HG03196 (cell line): ENCODE results near the gene ATP6V0B.

Source experiments
- ATAC-seq: cut with Tn5 transposase; IDR thresholded peaks from one replicate; pipeline ENCODE4 v1.9.1; 2021; ENCODE audit not compliant: unreplicated experiment

The ATP6V0B gene

DNA sequence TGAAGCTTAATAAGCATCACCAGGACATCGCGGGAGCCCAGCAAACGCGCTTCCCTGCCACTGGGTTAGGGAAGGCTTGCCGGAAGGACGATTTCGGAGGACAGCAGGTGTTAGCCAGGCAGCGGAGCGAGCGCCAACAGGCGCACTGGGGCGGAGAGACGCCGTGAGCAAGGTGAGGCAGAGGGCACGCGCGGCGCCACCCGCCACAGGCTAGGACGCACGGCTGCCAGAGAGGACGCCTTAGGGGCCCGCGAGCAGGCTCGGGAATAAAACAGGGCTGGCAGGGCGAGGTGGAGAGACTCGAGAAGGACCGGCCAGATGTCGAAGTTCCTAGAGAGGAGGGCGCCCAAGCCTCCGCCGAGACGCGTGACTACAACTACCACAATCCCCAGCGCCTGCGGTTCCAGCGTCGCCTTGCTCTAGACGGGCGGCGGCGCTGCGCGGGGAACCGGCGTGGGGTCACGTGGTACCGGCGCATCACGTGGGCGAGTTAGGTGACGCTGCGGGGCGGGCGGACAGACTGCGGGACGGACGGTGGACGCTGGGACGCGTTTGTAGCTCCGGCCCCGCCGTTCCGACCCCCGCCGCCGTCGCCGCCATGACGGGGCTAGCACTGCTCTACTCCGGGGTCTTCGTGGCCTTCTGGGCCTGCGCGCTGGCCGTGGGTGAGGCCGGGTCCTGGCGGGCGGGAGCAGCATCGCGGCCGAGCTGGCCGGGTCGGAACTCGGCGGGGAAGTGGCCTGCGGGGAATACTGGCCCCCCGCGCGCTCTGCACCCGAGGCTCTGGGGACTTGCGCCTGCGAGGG, at the start of gene ATP6V0B:
Gene ATP6V0B (plus strand): TSS at position 518 of the 806 bp plus-strand sequence. CDS start 81 bp downstream, at position 599.
- ATAC-seq, result peak; percentile 49

DNA sequence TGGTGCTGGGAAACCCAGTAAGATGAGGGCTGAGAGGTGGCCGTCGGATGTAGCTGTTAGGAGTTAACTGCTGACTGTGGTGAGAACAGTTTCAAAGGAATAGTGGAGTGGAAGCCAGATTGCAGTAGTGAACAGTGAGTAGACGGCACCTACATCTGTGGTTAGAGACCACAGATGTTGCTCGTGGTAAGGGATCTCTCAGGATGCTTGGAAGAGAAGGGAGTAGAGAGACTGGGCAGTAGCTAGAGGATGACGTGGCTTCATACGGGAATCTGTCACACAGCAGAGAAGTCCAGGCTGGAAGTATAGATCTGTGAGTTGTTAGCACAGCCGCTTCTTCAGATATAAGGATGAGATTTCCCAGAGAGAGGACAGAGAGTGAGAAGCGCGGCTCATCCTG, 48.9 kb upstream of the ATP6V0B start:
- ATAC-seq, result no peak

DNA sequence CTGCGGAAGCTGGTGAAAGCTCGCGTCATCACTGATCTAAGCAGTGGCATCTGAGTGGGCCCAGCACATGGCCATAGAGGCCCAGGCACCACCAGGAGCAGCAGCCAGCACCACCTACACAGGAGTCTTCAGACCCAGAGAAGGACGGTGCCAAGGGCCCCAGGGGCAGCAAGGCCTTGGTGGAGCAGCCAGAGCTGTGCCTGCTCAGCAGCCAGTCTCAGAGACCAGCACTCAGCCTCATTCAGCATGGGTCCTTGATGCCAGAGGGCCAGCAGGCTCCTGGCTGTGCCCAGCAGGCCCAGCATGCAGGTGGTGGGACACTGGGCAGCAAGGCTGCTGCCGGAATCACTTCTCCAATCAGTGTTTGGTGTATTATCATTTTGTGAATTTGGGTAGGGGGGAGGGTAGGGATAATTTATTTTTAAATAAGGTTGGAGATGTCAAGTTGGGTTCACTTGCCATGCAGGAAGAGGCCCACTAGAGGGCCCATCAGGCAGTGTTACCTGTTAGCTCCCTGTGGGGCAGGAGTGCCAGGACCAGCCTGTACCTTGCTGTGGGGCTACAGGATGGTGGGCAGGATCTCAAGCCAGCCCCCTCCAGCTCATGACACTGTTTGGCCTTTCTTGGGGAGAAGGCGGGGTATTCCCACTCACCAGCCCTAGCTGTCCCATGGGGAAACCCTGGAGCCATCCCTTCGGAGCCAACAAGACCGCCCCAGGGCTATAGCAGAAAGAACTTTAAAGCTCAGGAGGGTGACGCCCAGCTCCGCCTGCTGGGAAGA, 44.4 kb upstream of the ATP6V0B start:
- ATAC-seq, result no peak

DNA sequence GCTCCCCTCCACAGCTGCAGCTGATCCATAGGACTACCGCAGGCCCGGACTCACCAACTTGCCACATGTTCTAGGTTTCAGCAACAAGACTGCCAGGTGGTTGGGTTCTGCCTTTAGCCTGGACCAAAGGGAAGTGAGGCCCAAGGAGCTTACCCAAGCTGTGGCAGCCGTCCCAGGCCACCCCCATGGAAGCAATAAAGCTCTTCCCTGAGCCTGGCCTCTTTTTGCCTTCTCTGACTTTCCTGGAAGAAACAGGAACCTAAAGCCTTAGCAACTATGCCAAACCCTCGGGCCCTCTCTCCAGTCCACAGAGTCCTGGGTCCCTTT, 43.8 kb upstream of the ATP6V0B start:
- ATAC-seq, result no peak

DNA sequence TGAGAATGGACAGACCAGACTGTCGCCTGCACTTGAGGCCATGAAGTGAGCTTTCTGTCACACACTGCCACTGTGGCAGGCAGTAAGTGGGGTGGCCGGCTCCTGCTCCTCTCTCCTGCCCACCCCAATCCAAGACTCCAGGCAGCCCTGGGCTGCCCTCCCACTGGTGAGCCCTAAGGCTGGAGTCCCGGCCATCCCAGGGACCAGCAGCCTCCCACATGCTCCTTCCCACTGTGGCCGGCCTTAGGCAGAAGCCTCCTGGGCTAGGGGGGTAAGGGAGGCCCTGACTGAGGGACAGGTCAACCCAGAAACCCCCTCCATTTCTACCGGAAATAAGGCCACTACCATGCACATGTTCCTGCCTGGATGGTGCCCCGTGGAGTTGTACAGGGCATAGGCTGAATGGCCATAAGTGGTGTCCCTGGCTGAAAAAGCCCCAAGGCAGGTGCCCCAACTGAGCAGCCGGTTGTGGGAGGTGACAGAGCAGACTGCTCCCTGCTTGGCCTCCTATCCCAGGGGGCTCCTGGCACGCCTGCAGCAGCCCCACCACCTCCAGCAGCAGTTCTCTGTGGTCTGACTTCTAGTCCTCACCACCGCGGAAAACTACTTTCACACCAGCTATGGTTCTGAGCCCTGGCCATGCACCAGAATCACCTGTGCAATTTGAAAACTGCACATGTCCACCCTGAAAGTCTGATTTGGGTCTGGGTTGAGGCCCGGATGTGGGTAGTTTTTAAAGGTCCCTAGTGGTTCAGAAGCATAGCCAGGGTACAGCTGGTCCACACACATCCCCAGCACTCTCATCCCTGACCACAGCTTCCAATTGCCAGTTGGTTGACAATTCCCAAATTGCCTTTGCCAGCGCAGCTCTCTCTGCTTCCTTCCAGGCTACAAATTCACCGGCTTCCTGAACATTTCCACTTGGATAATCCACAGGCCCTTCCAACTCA, 42.8 kb upstream of the ATP6V0B start:
- ATAC-seq, result no peak

DNA sequence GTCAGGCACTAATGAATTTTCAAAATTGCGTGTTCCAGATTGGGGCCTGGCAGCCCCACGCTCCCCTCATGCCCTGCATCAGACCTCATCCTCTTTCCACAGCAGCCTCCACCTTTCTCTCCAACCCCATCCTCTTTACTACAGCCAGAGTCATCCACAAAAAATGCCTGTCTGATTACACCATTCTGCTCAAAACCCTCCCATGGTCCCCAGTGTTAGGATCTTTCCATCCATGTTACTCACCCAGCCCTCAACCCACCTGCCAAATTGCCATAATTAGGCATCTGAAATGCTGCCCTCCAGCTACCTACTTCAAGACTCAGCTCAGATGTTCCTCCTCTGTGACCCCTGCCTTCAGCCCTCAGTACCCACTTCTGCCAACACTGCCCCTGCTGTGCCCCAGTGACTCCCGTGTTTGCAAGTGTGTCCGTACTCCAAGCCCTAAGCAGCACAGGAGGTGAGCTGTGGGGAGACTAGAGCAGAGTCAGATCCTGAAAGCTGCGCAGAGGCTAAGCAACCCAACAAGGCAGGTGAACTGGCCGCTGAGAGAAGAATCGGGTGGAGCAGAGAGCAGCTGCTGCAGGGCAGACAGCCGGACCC, 41.9 kb upstream of the ATP6V0B start:
- no peak for ATAC-seq

DNA sequence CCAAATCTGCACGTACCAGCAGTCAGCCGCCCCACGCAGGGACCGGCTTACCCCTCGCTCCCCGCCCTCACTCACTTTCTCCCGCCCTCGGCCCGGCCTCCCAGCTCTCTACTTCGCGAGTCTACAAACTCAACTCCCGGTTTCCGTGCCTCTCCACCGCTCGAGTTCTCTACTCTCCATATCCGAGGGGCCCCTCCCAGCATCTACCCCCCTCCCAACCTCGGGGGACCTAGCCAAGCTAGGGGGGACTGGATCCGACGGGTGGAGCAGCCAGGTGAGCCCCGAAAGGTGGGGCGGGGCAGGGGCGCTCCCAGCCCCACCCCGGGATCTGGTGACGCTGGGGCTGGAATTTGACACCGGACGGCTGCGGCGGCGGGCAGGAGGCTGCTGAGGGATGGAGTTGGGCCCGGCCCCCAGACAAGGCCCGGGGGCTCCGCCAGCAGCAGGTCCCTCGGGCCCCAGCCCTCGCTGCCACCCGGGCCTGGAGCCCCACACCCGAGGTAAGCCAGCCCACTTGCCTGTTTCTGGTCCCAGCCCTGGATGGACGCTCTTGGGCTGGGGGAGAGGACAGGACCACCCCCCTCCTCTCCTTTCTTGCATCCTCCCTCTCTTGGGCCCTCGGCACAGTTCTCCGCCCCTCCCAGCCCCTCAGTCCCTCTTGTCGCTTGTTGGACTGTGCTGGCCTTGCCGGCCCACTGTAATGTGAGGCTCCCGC, 41.2 kb upstream of the ATP6V0B start, which contains the start of gene ARTN:
Gene ARTN (plus strand): TSS at position 416 of the 715 bp plus-strand sequence. CDS start 1,856 bp downstream, outside the sequence.
- no peak for ATAC-seq

DNA sequence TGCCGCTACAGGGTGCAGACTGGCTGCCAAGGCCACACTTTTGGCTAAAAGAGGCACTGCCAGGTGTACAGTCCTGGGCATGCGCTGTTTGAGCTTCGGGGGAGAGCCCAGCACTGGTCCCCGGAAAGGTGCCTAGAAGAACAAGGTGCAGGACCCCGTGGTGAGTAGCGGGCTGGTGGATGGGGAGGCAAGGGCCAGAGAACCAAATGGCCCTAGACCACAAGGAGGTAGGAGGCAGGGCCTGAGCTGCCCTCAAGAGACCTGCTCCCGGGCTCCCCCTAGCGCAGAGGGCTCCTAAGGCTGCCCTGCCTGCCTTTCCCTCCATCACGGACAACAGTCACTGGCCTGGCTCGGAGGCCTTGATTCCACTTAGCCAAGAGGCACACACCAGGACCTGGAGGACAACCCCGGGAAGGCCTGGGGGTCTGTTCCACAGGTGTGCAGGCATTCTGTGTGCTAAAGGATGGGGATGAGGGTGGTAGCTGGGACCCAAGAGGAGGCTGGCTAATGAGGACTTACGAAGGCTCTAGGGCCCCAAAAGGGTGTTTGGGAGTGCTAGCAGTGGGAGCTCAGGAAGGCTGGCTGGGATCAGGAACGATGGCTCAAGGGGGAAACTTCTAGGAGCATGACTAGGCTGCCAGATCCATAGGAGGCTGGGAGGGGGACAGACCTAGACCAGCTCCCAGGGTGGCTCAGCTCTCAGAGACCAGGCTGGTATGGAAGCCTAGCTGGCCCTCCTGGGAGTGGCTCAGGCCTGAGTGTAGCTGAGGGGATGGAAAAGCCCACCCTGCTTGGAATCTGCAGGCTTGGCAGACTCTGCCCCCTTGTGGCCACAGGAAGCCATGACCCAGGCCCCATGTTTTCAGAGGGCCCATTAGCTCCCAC, 40.4 kb upstream of the ATP6V0B start:
- no peak for ATAC-seq

DNA sequence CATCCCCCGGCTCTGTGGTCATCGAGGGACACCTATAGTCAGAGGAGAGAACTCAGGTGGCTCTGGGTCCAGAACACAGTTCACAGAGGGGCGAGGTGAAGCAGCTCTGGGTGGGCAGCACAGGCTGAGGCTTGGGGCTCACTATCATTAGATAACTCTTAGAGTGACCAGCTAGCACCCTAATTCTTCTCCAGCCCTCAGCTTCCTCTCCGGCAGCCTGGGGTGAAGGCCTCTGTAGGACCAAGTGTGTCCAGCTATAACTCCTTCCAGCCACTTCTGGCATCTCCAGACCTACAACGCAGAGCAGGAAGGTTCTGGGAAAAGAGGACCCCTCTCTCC, 39.8 kb upstream of the ATP6V0B start:
- ATAC-seq, result no peak

DNA sequence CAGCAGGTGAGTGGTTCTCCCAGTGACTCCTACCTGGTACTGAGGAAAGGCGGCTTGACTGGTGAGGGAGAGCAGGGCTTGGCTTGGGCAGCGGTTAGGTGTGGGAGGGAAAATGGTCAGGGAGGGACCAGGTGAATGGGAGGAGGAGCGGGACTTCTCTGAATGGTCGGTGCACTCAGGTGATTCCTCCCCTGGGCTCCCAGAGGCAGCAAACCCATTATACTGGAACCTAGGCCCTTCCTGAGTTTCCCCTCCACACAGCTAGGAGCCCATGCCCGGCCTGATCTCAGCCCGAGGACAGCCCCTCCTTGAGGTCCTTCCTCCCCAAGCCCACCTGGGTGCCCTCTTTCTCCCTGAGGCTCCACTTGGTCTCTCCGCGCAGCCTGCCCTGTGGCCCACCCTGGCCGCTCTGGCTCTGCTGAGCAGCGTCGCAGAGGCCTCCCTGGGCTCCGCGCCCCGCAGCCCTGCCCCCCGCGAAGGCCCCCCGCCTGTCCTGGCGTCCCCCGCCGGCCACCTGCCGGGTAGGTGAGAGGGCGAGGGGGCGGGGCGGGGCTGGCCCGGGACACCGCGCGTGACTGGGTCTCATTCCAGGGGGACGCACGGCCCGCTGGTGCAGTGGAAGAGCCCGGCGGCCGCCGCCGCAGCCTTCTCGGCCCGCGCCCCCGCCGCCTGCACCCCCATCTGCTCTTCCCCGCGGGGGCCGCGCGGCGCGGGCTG, 38.9 kb upstream of the ATP6V0B start:
- ATAC-seq, result no peak

DNA sequence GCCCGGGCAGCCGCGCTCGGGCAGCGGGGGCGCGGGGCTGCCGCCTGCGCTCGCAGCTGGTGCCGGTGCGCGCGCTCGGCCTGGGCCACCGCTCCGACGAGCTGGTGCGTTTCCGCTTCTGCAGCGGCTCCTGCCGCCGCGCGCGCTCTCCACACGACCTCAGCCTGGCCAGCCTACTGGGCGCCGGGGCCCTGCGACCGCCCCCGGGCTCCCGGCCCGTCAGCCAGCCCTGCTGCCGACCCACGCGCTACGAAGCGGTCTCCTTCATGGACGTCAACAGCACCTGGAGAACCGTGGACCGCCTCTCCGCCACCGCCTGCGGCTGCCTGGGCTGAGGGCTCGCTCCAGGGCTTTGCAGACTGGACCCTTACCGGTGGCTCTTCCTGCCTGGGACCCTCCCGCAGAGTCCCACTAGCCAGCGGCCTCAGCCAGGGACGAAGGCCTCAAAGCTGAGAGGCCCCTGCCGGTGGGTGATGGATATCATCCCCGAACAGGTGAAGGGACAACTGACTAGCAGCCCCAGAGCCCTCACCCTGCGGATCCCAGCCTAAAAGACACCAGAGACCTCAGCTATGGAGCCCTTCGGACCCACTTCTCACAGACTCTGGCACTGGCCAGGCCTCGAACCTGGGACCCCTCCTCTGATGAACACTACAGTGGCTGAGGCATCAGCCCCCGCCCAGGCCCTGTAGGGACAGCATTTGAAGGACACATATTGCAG, 38.2 kb upstream of the ATP6V0B start:
- no peak for ATAC-seq

DNA sequence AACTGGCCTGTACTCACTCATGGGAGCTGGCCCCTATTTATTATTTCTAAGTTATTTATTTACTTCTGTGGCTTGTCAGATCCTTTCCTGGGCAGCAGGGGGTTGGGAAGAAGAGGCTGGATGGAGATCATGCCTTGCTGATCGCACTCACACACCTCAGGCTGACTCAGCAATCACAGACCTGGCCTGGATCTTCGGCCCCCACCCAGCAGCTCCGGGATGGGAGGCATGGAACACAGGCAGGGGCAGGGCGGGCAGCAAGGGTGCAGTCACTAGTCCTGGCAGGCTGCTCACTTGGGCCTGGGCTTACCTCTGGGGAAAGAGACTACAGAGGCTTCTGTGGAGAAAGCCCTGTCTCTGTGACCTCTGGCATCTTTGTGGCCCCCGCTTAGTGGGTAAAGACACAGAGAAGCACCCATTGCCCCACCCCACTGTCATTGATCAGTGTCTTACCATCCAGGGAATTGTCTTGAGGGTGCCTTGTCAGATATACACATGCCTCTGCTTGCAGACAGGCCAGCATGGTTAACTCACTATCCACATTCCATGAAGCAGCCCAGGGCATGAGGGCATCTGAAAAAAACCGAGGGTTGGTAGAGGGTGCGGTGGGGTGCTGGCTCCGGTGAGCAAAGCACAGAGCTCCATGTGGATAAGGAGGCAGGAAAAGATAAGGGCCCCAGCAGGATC, 37.4 kb upstream of the ATP6V0B start:
- no peak for ATAC-seq

DNA sequence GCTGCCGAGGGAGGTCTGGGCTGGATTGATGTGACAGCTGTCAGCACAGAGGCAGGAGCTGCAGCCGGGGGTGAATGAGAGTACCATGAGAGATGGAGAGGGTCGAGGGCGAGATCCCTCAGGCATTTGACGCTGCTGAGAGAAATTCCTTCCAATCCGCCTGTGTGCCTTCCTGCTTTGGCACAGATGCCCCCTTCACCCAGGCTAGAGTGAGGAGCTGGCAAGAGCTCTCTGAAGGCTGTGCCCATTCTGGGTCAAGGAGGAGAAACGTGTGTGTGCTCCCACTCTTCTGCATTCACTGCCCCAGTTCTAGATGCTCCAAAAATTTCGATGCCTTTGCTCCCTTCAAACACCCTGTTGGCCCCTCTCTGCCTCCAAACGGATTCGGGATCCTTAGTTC, 36.4 kb upstream of the ATP6V0B start:
- no peak for ATAC-seq

DNA sequence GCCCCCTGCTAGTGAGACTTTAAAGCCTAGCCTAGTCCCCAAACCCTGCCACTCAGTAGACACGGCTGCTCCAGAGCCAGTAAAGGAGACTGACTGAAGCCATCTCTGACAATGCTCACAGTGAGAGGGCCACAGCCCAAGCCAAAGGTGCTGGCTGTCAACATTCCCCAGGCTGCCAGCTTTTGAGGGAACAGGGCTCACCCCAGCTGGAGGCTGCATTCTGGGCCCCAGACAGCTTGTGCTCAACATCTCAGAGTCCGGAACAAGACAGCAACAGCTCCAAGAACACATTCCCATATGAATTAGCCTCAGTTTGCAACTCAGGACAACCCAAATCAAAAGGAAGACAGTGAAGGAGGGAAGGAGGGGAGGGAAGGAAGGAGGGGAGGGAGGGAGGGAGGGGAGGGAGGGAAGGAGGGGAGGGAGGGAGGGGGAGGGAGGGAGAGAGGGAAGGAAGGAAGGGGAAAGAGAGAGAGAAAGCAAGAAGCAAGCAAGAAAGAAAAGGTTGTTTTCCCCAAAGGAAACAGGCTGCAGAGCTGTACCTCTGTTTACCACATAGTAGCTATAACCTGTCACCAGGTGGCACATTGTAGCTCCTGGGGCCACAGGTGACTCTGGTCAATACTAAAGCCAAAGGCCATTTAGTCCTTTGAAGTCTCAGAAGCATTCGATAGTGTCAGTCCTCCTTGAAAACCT, 35.7 kb upstream of the ATP6V0B start:
- ATAC-seq, result no peak

DNA sequence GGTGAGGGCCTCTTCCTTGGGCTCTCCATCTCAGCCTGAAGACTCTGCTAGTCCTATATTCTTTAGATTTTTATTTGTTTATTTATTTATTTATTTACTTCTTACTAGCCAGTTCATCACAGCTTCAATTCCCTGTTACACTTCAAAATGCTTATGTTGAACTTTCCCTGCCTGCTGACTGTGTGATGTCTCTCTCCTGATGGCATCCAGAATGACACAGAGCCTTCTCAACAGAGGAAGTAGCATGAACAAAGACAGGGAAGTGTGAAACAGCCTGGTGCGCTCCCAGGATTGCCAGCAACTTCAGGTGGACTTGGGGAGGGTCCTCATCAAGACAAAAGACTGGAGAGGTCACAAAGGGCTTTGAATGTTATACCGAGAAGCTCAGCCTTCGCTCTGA, 32.3 kb upstream of the ATP6V0B start:
- ATAC-seq, result no peak

DNA sequence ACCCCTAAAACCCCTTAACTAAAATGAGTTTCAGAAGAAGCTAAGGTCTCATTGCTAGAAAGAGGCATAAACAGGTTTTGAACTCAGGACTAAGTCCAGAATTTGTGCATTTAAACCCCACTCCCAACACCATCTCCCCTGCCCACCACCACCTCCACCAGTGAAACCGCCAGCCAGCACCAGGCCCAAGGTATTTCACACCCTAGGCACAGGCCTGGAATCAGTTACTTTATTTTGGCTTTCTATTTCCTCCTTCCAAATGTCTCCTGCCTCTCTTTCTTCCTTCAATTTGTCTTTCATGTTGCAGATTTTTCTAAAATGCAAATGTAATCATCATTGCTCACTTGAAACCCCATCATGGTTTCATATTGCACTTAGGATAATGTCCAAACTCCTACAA, 29.9 kb upstream of the ATP6V0B start:
- no peak for ATAC-seq
